ENCODE data around the gene ACER2. TPM values are rescaled to one million over a fixed set of nuclear protein-coding genes. Genes with fewer than 3 reads are reported as not detected.

ACER2 gene
- total and polyA plus RNA-seq, 2 experiments from 2014 or later: 0.24 to 1.9 TPM

- no peaks in the 10 kb centered on the region for H3K4me1 ChIP-seq (ENCODE audit: low read depth)
- no peak for DNase-seq (ENCODE audit: low read depth in 1 of 2, low spot score in 1 of 2)
- no peaks in the 10 kb centered on the region for H3K9me3 ChIP-seq (ENCODE audit: low read depth)
- TF ChIP-seq CTCF (IDR thresholded peaks at IDR 0.05; ENCODE audit: low read depth, low read length): no peak
- H3K4me3 ChIP-seq: no peak overlapping the region
- H3K27ac ChIP-seq: no peak overlapping the region
- H3K36me3 ChIP-seq: no peaks in the 10 kb centered on the region
- H3K27me3 ChIP-seq: no peaks in the 10 kb centered on the region
Measured at GRCh38 chr9:19423163-19423562, 14.4 kb downstream of the ACER2 start.

- Histone ChIP-seq H3K27me3 (no peaks in the 10 kb centered on the region), H3K4me1 (ENCODE audit: low read depth) (no peaks in the 10 kb centered on the region), H3K27ac (no peak overlapping the region), H3K4me3 (no peak overlapping the region), H3K9me3 (ENCODE audit: low read depth) (no peaks in the 10 kb centered on the region), H3K36me3 (no peaks in the 10 kb centered on the region)
- TF ChIP-seq CTCF (IDR thresholded peaks at IDR 0.05; ENCODE audit: low read depth, low read length): no peak
- DNase-seq (ENCODE audit: low read depth in 1 of 2, low spot score in 1 of 2): peak in 1 of 2 donors; percentile 68
Measured at GRCh38 chr9:19424176-19424779, 15.5 kb downstream of the ACER2 start.

- no peak for DNase-seq (ENCODE audit: low read depth in 1 of 2, low spot score in 1 of 2)
- no peaks in the 10 kb centered on the region for H3K9me3 ChIP-seq (ENCODE audit: low read depth)
- peaks cover 4% of the 10 kb centered on the region for H3K4me1 ChIP-seq (ENCODE audit: low read depth)
- H3K36me3 ChIP-seq: no peaks in the 10 kb centered on the region
- H3K27ac ChIP-seq: no peak overlapping the region
- H3K27me3 ChIP-seq: no peaks in the 10 kb centered on the region
- TF ChIP-seq CTCF (IDR thresholded peaks at IDR 0.05; ENCODE audit: low read depth, low read length): no peak
- no peak overlapping the region for H3K4me3 ChIP-seq
Measured at GRCh38 chr9:19429595-19429994, 20.8 kb downstream of the ACER2 start.

- H3K27me3 ChIP-seq: no peaks in the 10 kb centered on the region
- H3K27ac ChIP-seq: no peak overlapping the region
- no peak for TF ChIP-seq CTCF (IDR thresholded peaks at IDR 0.05; ENCODE audit: low read depth, low read length)
- no peak overlapping the region for H3K4me3 ChIP-seq
- H3K9me3 ChIP-seq (ENCODE audit: low read depth): no peaks in the 10 kb centered on the region
- peaks cover 4% of the 10 kb centered on the region for H3K4me1 ChIP-seq (ENCODE audit: low read depth)
- DNase-seq (ENCODE audit: low read depth in 1 of 2, low spot score in 1 of 2): no peak
- H3K36me3 ChIP-seq: no peaks in the 10 kb centered on the region
Measured at GRCh38 chr9:19430201-19430760, 21.5 kb downstream of the ACER2 start.

- Histone ChIP-seq H3K4me1 (ENCODE audit: low read depth) (peaks cover 7% of the 10 kb centered on the region), H3K27me3 (no peaks in the 10 kb centered on the region), H3K4me3 (no peak overlapping the region), H3K27ac (no peak overlapping the region), H3K9me3 (ENCODE audit: low read depth) (no peaks in the 10 kb centered on the region), H3K36me3 (no peaks in the 10 kb centered on the region)
- peak in 1 of 2 donors; percentile 69 for DNase-seq (ENCODE audit: low read depth in 1 of 2, low spot score in 1 of 2)
- TF ChIP-seq CTCF (IDR thresholded peaks at IDR 0.05; ENCODE audit: low read depth, low read length): no peak
Measured at GRCh38 chr9:19431361-19432171, 22.8 kb downstream of the ACER2 start.

Data from cardiac muscle cell (in vitro differentiated cells and primary cell).